Right atrium auricular region (tissue), 2 donors: ENCODE results near the gene TENM3. TPM values are rescaled to one million over a fixed set of nuclear protein-coding genes. Genes with fewer than 3 reads are reported as not detected.

Source experiments
- DNase-seq: peaks from one replicate; pipeline ENCODE4 v3.0.0-alpha.2; 2019; ENCODE audit warnings: low spot score
- H3K27ac ChIP-seq, 2 donors: fragments of 200-600 bp; sonication (generic); 1 replicate in 1 of 2; 2 replicates in 1 of 2; pipeline ENCODE4 v1.5.1; 2016 to 2019
- H3K27me3 ChIP-seq, 2 donors: fragments of 200-600 bp; sonication (generic); one replicate each; pipeline versions ENCODE4 v1.5.1 to v1.6.0; 2017 to 2019
- H3K36me3 ChIP-seq: fragments of 200-600 bp; sonication (generic); one replicate; pipeline ENCODE4 v1.5.1; 2016
- H3K4me1 ChIP-seq, 2 donors: fragments of 200-600 bp; sonication (generic); one replicate each; pipeline versions ENCODE4 v1.5.1 to v1.6.0; 2017 to 2019
- H3K4me3 ChIP-seq, 2 donors: fragments of 200-600 bp; sonication (generic); 1 replicate in 1 of 2; 2 replicates in 1 of 2; pipeline ENCODE4 v1.5.1; 2017 to 2019; ENCODE audit warnings: mild to moderate bottlenecking in 1 of 2, moderate library complexity in 1 of 2
- H3K9me3 ChIP-seq, 2 donors: fragments of 200-600 bp; sonication (generic); one replicate each; pipeline ENCODE4 v1.5.1; 2019
- total RNA-seq, 2 donors: library from RNA; depleted of rRNA; stranded (reverse); fragments of >200 nt; gene quantifications; one replicate each; pipeline ENCODE4 v1.1.0, GENCODE V29; 2016
- TF ChIP-seq, protein P1 (sequence below), 2 donors: fragments of 200-600 bp; sonication (generic); IDR thresholded peaks; one replicate each; pipeline ENCODE4 v1.5.1; 2019; ENCODE audit warnings: antibody characterized with exemption in 2 of 2

Gene TENM3
- total RNA-seq, 2 donors from 2014 or later = 10.7 to 15.9 TPM

DNA sequence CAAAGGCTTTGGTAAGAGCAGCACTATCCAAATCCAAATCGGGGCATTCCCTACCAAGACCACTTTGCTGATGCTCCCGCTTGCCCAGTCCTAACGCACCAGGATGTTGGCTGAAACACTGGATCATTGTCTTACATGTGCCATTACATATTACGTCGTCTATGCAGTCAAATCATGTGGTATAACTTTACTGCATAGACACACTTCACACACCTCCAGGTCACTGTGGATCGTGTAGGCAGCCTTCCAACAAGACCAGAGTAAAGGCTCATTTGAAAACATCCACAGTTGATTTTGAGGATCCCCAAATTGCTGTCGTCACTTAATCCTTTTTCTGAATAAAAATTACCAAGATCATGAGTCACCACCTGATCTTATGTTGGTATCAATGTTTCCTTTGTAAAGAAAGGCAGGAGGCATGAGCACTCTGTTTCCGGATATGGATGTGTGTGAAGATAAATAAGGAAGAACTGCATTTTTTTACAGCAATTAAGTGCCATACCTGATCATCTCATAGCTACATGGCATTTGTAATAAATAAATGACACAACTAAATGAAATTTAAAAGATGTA, 18.5 kb downstream of the TENM3 start:
- H3K4me1 ChIP-seq = no peaks in the 10 kb centered on the region
- H3K27ac ChIP-seq = no peak overlapping the region
- no peaks in the 10 kb centered on the region for H3K9me3 ChIP-seq
- TF ChIP-seq, protein P1, sequence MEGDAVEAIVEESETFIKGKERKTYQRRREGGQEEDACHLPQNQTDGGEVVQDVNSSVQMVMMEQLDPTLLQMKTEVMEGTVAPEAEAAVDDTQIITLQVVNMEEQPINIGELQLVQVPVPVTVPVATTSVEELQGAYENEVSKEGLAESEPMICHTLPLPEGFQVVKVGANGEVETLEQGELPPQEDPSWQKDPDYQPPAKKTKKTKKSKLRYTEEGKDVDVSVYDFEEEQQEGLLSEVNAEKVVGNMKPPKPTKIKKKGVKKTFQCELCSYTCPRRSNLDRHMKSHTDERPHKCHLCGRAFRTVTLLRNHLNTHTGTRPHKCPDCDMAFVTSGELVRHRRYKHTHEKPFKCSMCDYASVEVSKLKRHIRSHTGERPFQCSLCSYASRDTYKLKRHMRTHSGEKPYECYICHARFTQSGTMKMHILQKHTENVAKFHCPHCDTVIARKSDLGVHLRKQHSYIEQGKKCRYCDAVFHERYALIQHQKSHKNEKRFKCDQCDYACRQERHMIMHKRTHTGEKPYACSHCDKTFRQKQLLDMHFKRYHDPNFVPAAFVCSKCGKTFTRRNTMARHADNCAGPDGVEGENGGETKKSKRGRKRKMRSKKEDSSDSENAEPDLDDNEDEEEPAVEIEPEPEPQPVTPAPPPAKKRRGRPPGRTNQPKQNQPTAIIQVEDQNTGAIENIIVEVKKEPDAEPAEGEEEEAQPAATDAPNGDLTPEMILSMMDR (IDR thresholded peaks at IDR 0.05) = no peak
- DNase-seq = no peak
- H3K4me3 ChIP-seq = no peak overlapping the region
- H3K36me3 ChIP-seq = no peaks in the 10 kb centered on the region
- no peaks in the 10 kb centered on the region for H3K27me3 ChIP-seq

DNA sequence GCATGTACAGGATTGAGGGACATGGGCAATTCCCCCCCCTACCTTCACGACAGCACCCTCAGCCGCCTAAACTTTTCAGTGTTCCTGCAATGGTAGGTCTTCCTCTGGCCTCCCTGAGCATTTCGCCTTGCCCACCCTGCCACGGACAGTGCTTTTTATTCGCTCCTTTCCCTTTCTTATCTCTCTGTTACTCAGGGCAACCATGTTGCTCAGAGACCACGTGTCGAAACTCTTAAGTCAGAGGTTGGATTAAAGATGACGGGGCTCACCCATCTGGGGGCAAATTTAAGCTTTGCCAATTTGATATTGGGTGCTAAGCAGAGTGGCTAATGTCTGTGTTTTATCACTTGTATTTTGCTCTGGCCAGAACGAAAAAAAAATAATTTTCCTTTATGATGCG, 20.4 kb downstream of the TENM3 start:
- Histone ChIP-seq H3K9me3 (no peaks in the 10 kb centered on the region), H3K4me1 (no peaks in the 10 kb centered on the region), H3K27ac (no peak overlapping the region), H3K4me3 (no peak overlapping the region), H3K36me3 (no peaks in the 10 kb centered on the region), H3K27me3 (no peaks in the 10 kb centered on the region)
- TF ChIP-seq, protein P1 (IDR thresholded peaks at IDR 0.05) = no peak
- no peak for DNase-seq

- H3K4me1 ChIP-seq = no peaks in the 10 kb centered on the region
- no peaks in the 10 kb centered on the region for H3K36me3 ChIP-seq
- no peaks in the 10 kb centered on the region for H3K27me3 ChIP-seq
- H3K4me3 ChIP-seq = no peak overlapping the region
- TF ChIP-seq, protein P1 (IDR thresholded peaks at IDR 0.05) = no peak
- H3K9me3 ChIP-seq = no peaks in the 10 kb centered on the region
- DNase-seq = no peak
- no peak overlapping the region for H3K27ac ChIP-seq
These were observed 21.0 kb downstream of the TENM3 start for GRCh38 chr4:182264139-182264752.

DNA sequence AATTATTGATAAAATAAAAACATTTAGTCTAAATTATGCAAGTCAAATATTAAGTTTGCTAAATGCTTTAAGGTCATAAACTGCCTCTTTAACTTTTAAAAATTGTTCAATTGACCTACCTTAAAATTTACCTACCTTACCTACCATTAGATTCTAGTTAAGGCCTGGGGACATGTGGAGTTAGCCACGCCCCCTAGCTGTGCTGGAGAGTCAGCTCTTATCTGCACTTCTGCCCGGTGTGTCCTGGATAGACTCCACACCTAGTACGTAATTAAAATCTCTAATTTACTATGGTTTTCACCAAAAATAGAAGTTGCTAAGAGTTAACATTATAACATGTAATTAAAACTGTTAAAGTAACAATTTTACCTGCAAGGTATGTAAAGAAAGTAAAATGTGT, 22.7 kb downstream of the TENM3 start:
- Histone ChIP-seq H3K4me1 (no peaks in the 10 kb centered on the region), H3K27ac (no peak overlapping the region), H3K27me3 (no peaks in the 10 kb centered on the region), H3K36me3 (no peaks in the 10 kb centered on the region), H3K4me3 (no peak overlapping the region), H3K9me3 (no peaks in the 10 kb centered on the region)
- DNase-seq = no peak
- TF ChIP-seq, protein P1 (IDR thresholded peaks at IDR 0.05) = no peak

DNA sequence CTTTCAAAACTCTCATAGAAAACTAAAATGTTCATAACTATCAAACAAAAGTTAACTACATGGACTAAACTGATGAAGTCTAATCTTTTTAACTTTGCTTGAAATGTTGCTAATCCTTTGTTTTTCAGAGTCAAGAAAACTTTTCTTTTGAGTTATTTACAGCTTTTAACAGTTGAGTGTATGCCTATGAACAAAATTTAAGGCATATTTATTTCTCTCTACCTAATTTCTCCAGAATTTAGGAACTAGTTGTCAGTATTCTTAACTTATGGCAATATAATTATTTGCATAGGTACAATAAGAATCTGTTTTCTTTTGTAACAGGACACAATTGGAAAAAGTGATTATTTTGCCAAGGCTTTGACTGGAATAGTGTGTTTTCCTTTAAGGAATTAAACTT, 23.8 kb downstream of the TENM3 start:
- TF ChIP-seq, protein P1 (IDR thresholded peaks at IDR 0.05) = no peak
- H3K27me3 ChIP-seq = no peaks in the 10 kb centered on the region

DNA sequence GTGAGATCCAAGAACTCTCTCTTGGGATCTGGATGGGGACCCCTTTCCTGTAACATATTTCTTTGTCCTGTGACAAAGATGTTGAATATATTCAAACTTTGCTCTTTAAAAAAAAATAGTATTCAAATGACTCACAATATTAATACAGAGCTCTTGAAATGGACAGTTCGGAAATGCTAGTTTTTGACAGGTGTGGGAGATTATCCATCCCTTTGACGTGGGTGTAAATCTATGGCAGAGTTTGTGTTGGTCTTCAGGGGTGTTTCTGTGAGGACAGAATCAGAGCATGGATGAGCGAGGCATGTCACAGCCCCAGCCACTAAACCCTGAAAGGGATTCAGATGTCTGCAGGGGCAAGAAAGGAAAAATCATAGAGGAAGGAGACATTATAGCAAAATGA, 25.8 kb downstream of the TENM3 start:
- H3K9me3 ChIP-seq = no peaks in the 10 kb centered on the region
- H3K27me3 ChIP-seq = no peaks in the 10 kb centered on the region
- H3K4me3 ChIP-seq = no peak overlapping the region
- no peak overlapping the region for H3K27ac ChIP-seq
- no peaks in the 10 kb centered on the region for H3K4me1 ChIP-seq
- no peaks in the 10 kb centered on the region for H3K36me3 ChIP-seq
- TF ChIP-seq, protein P1 (IDR thresholded peaks at IDR 0.05) = no peak
- no peak for DNase-seq

More for the DNA sequence above, 23.8 kb downstream of the TENM3 start:
- H3K9me3 ChIP-seq = no peaks in the 10 kb centered on the region
- H3K27ac ChIP-seq = no peak overlapping the region
- H3K4me1 ChIP-seq = no peaks in the 10 kb centered on the region
- DNase-seq = no peak
- H3K36me3 ChIP-seq = no peaks in the 10 kb centered on the region
- no peak overlapping the region for H3K4me3 ChIP-seq
